CD4-positive, alpha-beta T cell treated with Interferon alpha-2 for 1 hour (primary cell): ENCODE measurements around the gene DAW1.

Source experiments
- DNase-seq, 2 donors: peaks; one replicate each; pipeline ENCODE4 v3.0.0-alpha.2; 2020 to 2022

DAW1 gene

DNA sequence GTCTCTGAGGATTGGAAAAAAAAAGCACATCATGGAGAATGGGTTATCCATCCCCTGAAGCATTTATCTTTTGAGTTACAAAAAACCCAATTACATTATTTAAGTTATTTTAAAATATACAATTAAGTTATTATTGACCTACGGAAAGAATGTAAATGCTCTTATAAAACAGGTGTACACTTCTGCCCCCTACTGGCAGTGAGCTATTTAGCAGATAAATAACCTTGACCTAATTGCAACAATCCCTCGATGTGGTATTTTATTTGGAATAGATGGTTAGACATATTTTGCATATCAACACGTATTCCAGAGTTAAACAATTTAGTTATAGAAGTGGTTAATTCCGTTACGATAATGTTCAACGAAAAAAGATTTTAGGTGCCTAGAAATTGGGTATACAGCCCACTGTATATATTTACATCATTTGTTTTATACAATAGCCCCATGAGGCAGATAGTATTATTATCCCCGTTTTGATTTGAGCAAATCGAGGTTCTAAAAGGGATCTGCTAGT lies 9.1 kb upstream of the DAW1 start:
- DNase-seq = peak; percentile 11 to 52

GRCh38 chr2:227862741-227863588 lies 8.5 kb upstream of the DAW1 start:
- DNase-seq = no peak

GRCh38 chr2:227864161-227864756 lies 7.2 kb upstream of the DAW1 start:
- DNase-seq = no peak

DNA sequence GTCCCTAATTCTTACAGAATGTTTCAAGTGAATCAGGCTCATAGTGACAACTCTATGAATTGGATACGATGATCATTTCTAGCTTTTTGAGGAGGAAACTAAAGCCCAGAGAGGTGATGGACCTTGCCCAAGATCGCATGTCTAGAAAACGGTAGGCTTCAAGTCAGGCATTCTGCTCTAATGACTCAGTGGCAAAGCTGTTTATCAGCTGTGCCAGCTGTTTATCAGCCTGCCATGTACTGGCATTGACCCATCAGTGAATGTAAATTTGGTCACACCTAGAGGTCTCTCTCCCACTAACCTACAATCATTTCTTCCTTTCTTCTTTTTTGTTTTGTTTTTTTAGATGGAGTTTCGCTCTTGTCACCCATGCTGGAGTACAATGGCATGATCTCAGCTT lies 6.1 kb upstream of the DAW1 start:
- no peak for DNase-seq

DNA sequence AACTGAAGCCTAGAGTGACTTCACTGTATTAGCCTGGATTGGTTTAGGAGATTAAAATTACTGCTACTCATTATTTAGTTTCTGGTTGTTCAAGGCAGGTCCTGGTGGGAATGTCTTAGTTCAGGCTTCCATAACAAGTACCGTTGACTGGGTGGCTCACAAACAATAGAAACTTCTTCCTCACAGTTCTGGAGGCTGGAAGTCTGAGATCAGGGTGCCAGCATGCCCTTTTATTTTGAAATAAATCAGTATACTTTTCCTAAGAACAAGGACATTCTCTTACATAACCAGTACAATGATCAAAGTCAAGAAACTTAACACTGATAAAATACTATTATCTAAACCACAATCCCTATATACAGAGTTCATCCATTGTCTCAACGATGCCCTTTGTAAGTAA lies 4.0 kb upstream of the DAW1 start:
- DNase-seq = no peak

GRCh38 chr2:227870710-227871374 lies 589 bp upstream of the DAW1 start:
- DNase-seq = no peak

DNA sequence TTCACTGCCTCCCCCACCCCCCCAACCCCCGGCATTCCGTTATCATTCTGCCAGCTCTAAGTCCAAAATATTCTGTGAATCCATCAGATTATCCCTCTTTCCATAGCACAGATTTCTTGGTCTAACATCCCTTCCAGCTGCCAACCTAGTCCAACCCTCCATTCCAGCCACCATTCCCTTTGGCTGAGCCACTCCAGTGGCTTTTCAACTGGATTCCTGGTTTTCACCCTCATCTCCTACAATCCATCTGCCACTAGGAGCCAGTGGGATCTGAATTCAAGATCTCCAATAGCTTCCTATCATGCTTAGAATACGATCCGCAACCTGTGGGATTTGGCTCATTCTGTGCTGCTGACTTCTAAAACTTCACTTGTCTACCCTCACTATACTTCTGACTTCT lies 1.2 kb downstream of the DAW1 start:
- DNase-seq = no peak

- DNase-seq = no peak
These were observed 4.9 kb downstream of the DAW1 start for GRCh38 chr2:227876300-227876801.

- DNase-seq = no peak
These were observed 6.2 kb downstream of the DAW1 start for GRCh38 chr2:227877421-227878310.

DNA sequence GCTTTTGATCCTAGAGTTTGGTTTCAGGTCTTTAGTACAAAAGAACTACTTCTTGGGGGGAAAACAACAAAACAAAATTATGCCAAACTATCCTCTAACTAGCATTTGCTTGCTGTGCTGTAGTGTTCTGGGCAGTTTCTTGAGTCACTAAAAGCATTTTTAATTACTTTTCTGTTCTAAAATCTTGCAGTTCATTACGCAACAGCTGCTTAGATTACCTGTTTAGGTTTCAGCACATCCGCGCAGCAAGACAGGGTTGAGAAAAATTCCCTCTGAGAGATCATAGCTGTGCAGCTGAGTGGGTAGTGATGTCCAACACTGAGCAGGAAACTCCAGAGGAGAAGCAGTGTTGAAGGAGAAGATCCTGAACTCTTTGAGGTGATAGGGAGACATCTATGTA lies 9.0 kb downstream of the DAW1 start:
- DNase-seq = no peak

- no peak for DNase-seq
These were observed 10.6 kb downstream of the DAW1 start for GRCh38 chr2:227881866-227882517.

DNA sequence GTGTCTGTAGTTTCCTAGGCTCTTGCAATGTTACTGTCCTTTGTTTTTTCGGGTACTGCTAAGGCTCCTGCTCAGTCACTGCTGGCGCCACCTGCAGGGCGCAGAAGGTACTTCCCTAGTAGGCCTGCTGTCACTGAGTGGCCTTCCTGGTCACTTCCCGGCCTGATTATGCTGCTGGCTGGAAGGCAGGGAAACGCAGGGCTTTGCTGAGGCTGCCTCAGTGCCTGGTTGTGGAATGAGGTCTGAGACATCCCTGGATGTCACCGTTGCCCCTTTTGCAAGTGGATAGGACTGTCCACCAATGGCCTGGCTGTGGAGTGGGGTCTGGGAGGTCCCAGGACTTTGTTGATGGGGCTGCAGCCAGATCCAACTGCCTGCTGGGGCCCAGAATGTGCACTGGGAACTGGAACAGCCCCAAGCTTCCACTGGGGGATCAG lies 13.1 kb downstream of the DAW1 start:
- peak; percentile 37 to 58 for DNase-seq

GRCh38 chr2:227886149-227886548 lies 14.7 kb downstream of the DAW1 start:
- no peak for DNase-seq

- DNase-seq = no peak
These were observed 16.9 kb downstream of the DAW1 start for GRCh38 chr2:227888289-227888688.

DNA sequence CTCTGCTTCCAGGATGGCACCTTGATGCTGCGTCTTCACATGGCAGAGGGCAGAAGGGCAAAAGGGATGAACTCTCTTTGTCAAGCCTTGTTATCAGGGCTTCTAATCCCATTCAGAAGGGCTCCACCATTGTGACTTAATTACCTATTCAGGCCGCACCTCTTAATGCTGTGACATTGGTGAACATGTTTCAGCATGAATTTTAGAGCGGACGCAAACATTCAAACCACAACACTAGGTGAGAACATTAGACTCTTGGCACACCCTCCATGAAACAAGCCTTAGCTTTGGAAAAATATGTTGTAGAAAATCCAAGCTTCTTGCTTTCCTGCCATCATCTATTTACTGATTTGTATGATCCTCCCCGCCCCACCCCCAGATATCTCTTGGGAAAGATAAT lies 17.9 kb downstream of the DAW1 start:
- DNase-seq = no peak

- peak in 1 of 2 donors; percentile 42 for DNase-seq
These were observed 19.2 kb downstream of the DAW1 start for GRCh38 chr2:227890495-227891079.

DNA sequence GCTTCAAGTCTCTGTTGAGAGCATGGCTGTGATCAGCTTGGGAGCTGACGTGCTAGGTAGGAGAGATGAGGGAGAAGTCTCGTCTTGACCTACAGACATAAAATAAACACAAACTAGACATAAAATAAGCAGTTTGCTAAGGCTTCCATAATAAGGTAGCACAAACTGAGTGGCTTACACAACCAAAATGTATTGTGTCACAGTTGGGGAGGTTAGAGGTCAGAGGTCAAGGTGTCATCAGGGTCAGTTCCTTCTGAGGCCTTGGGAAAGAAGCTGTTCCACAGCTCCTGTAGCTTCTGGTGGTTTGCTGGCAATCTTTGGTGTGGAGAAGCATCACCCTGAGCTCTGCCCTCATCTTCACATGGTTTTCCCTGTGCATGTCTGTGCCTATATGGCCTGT lies 20.2 kb downstream of the DAW1 start:
- DNase-seq = no peak

- no peak for DNase-seq
These were observed 31.9 kb downstream of the DAW1 start for GRCh38 chr2:227903381-227903780.

- DNase-seq = no peak
These were observed 35.6 kb downstream of the DAW1 start for GRCh38 chr2:227906991-227907390.

- no peak for DNase-seq
These were observed 37.0 kb downstream of the DAW1 start for GRCh38 chr2:227908266-227909054.

DNA sequence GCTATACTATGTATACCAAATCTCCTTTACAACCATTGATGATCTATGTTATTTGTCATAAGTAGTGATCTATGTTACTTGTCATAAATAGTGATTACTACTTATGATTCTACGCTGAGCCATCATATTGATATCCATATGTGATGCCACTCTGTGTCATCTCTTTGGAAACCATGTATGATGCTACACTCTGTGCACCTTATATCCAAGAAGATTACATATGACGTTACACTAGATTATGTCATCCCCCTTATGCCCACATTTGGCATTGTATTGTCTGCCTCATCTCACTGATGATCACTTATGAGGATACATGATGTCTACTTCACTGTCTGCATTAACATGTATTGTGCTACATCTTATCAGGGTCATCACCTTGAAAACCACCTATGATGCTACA lies 42.9 kb downstream of the DAW1 start:
- no peak for DNase-seq
